CD4-positive, alpha-beta T cell treated with Interleukin-15 for 1 hour (primary cell): ENCODE results near the gene BAG3.
"Not testable (repeated sequence)": the region's sequence is repeated elsewhere in the genome, so short reads cannot be mapped to it uniquely, and the experiment has no call there.

Source experiments
- DNase-seq: peaks from one replicate; pipeline ENCODE4 v3.0.0-alpha.2; 2020

The BAG3 gene

DNA sequence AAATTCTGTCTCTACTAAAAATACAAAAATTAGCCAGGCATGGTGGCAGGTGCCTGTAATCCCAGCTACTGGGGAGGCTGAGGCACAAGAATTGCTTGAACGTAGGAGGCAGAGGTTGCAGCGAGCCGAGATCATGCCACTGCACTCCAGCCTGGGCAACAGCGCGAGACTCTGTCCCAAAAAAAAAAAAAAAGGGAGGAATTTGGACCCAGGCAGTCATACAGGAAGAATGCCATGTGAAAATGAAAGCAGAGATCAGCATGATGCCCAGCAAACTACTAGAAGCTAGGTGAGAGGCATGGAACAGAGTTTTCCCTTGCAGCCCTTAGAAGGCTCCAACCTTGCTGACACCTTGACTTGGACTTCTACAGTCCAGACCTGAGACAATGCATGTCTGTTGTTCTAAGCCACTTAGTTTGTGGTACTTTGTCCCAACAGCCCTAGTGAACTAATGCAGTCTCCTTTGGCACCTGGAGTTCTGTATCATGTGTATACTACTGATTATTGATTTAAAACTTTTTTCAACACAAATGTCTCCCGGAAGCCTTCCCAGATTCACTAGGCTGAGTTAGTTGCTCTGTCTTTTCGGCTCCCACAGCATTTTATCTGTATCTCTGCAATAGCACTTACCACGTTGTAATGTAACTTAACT, 10.2 kb upstream of the BAG3 start:
- DNase-seq, result no peak

DNA sequence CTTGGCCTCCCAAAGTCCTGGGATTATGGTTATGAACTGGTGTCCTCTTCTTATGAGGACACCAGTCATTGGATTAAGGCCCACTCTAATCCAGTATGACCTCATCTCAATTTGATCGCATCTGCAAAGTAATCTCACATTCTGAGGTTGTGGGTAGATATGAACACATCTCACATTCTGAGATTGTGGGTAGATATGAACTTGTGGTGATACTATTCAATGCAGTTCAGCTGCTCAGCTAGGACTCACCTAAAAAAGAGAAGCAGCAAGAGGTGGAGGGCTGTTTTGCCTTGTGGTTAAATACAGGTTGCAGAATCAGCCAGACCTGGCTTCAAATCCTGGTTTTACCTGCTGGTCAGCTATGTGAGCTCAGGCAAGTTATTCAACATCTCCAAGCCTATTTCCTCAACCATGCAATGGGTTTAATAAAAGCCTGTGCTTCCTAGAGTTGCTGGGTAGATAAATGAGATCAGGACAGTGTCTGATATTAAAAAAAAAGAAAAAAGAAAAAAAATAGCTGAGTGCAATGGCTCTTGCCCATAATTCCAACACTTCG, 8.5 kb upstream of the BAG3 start:
- no peak for DNase-seq

DNA sequence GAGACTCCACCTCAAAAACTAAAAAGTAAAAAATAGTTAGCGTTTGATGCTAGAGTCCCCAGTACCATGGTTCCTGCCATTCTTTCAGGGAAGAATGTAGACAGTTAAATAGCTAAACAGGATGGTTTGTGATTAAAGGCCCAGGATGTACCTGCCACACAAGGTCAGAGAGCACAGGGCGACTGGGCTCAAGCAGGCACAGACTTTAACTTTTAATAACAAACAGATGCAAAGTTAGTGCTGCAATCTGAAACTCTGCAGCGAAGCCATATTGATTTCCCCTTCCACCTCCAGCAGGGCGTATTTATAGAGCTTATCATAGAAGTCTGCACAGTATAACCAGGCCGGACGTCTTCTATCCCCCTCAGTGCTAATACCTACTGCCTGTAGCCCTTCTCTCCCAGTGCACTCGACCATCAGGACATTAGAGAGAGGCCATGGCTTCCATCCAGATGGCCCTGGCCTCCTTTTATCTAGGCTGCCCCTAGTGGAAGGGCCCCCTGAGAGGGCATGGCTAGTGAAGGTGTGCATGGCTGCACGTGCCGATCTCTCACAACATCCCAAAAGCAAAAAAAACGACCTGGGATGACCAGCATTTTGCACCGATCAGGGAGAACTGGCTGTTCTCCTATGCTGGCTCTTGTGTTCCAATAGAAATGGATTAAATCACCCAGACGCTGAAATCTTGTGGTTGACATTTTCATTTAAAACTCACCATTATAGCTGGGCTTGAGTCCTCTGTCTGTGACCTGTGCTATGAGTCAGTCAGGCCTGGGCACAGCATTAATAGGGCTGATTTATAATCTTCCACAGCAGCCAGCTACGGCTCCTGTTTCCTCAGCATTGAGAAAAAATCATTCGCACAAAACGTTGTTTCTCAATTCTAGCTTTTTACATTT, 7.6 kb upstream of the BAG3 start:
- no peak for DNase-seq

DNA sequence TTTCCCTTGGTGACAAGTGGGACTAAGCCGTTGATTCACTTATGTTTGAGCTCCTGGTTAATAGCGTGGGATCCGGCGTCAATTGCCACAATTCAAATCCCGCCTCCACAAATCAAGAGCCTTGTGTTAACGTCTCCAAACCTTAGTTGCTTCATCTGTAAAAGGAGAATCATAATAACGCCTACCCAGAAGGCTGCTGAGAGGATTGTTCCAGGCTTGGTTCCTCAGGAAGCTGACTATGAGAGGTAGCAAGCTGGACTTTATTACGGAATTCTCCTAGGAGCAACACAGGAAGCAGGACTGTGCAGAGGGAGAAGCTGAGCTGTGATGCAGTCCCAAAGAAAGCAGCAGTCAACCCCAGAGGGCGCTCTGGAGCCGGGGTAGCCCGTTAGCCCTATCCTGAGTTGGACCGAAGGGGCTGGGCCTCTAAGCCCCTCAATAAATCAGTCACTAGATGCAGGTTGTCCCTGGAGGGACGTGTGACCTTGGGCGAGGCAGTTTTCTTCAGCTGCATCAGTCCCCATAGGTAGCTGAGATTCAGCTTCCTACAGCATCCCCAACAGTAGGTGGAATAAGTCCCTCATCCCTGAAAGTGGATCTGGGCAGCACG, 6.9 kb upstream of the BAG3 start:
- no peak for DNase-seq

DNA sequence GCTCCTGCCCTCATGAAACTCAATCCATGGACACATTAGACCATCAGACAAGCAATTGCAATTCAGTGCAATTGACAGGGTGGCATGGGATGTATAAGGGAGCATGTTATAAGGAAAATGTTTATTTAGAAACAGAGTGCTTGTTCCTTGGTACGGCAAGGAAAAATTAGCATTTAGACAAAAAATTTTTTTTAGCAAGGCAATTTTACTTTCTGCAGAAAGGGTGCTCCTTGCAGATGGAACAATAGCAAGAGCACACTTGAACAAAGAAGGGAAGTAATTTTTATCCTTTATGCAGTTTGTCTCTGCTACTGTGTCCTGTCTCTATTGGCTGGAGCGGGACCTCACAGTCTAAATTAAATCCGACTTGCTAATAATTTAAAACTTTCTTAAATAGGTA, 6.2 kb upstream of the BAG3 start:
- DNase-seq, result no peak

DNA sequence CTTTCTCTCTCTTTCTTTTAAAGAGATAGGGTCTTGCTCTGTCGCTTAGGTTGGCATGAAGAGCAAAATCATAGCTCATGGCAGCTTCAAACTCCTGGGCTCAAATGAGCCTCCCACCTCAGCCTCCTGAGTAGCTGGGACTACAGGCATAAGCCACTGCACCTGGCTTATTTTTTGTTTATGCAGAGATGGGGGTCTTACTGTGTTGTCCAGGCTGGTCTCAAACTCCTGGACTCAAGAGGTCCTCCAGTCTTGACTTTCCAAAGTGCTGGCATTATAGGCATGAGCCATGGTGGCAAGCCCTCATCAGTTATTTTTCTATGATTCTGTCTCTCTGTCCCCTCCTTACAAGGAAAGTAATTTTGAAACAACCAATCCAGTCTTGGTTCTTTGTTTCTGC, 1.1 kb upstream of the BAG3 start:
- DNase-seq, result no peak

DNA sequence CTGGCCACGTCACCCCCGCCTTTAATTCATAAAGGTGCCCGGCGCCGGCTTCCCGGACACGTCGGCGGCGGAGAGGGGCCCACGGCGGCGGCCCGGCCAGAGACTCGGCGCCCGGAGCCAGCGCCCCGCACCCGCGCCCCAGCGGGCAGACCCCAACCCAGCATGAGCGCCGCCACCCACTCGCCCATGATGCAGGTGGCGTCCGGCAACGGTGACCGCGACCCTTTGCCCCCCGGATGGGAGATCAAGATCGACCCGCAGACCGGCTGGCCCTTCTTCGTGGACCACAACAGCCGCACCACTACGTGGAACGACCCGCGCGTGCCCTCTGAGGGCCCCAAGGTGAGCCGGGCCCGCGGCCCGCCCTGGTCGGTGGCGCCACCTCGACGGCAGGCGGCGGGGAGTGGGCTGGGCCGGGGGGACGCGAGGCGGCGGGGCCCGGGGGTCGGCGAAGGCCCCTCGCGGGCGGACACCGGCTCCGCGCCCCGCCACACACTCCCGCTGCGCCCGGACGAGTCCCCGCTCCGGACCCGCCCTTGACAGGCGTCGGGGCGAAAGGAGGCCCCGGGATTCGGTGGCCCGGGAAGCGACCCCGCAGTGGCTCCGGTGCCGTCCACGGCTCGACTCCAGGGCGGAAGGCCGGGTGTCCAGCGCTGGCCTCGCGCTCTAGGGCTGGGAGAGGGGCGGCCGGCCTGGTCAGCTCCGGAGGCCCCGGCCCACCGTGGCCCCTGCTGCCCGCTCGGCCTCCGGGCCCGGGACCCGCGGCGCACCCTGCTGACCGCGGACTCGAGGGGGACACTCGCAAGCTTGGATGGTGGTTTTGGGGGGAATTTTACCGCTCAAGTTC, 557 bp downstream of the BAG3 start:
- DNase-seq, result no peak

DNA sequence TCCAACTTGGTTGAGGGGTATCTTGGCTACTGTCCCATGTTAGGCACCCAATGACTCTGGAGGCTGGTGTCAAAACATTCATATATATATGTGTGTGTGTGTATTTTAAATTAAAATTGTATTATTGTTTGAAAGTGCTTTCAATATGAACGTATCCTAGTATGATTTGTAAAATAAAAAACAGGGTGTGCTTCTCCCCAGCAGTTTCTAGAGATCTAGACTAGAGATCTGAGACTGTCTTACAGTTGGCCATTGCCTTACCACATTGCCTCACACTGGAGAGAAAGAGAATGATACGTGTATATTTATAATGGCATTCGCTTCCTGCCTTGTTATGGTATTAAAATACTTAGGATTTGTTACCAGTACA, 1.2 kb downstream of the BAG3 start:
- no peak for DNase-seq

DNA sequence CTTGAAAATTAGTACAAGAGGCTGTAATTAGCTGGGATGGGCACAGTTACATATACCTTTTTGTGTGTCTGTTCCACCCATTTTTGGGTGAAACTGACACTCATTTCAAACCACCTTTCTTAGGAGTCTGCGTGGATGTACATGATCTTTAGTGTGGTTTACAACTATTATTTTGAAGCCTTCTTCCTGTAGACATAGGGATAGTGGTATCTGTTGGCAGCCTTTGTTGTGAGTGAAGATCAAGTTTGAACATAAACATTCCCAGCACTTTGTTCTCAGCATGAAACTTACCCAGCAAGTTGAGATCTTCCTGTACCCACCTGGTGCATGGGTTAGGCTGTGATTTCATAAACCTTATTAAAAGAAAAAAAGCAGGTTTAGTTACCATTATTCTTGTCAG, 2.0 kb downstream of the BAG3 start:
- DNase-seq, result no peak

DNA sequence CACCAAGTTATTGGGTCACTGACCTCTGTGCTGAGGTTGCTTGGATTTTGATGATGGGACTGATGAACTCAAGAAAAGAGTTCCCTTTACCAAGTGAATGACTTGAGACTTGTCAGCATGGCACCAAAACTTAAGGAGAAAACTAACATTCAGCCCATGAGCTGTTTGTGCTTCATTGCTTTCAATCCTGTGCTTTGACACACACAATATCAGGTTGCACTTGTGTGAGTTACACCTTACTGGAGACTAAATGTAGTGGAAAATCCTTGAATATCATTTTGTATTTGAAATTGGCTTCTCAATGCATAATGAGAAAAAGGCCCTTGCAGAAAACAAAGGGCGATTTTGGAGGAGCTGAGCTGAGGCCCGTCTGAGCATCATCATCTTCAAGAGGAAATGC, 2.7 kb downstream of the BAG3 start:
- no peak for DNase-seq

DNA sequence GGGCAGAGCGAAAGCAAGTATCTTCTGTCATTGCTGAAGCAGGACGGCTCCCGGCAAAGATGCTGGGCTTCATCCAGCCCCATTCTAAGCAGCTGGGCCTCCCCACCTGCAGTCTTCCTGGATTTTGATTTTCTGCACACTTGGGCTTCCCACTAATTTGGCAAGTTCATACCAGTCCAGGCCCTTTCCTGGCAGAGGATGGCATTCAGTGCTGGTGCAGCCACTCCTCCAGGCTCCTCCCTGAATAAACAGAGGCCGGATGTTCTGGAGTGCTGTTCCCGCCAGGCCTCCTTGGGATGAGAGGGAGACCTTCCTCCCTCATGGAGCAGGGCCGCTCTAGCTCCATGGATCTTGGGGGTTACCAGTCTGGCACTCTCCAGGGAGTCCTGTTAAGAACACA, 3.4 kb downstream of the BAG3 start:
- DNase-seq, result no peak

DNA sequence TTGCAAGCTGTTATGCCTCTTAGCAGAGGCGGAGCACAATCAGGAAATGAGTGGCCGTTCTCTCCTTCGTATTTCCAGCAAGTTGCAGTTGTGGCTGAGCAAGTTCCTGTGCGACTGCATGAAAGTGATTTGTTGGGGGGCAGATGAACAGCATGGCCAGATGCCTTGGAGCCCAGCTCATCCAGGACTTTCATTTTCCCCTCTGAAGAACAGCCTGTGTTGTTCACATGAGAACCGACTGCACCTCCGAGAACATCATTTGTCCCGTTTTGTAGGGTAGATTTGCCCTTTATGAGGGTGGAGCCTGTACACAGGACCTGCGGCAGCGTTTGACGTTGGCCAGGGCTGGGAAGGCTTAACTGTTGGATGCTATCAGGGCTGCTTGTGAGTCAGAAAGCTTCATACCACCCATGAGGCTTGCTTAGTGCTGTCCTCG, 4.4 kb downstream of the BAG3 start:
- DNase-seq, result no peak

DNA sequence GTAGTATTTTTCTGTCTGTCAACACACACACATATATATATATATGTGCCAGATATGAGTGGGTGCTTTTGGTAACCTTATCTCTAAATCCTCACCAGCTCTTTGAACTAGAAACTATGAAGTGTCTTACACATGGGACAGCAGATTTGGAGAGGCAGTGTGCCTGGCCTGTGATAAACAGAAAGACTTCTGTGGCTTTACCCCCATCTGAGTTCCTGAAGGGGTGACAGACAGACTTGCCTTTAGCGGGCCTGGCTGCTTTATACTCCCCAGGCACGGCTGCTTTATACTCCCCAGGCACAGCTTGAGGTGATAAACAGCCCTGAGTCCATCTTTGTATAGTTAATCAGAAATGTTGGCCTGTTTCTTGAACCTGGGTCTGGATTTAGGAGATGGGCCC, 5.6 kb downstream of the BAG3 start:
- no peak for DNase-seq

DNA sequence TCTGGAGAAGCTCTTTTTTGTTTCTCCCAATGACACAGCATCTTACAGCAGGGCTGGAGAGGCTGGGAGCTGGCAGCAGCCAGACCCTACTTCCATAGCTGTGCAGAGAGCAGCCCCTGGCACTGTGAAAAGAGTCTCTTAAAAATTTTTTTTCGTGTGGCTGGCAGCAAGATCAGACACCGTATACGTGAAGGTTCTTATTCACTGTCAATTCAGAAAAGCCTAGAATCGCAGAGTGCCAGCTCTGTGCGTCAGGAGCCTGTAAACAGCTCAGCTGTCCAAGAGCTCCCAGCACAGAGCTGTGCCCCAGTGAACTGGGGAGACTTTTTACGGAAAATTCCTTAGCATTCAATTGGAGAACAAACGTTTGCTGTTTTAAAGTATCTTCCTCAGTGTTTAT, 6.5 kb downstream of the BAG3 start:
- DNase-seq, result no peak

DNA sequence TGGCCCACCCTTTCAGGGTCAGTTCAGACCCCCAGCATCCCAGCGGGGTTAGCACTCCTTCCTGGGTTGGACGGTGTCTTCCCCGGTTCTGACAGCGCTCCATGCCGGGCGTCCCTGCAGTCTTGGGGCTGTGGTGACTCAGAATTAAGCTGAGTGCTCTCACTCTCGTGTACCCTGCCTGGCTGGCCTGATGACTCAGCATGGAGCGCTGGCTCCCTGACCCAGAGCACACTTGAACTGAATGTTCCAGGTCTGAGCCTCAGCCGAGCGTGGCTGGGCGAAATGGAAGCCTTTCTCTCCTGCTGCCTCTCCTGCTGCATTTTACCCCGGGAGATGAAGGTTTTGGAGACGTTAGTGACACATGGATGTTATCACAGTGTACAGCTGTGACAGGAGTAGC, 7.1 kb downstream of the BAG3 start:
- DNase-seq, result no peak

DNA sequence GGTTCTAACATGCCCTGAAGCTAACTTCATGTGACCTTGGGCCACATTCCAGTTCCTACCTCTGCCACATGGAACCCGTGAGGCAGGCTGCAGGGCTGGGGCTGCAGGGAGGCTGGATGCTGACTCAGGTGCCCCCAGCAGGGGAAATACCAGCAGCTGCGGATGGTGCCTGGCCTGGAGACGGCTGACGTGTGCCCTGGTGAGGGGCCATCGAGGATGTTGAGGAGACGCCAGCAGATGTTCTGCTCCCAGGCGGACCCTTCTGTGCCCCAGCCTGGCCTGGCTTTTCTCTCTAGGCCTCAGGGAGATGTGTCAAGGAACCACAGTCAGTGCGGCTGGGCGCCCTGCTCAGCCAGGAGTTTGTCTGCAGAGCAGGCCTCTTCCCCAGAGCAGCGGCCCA, 8.8 kb downstream of the BAG3 start:
- no peak for DNase-seq

DNA sequence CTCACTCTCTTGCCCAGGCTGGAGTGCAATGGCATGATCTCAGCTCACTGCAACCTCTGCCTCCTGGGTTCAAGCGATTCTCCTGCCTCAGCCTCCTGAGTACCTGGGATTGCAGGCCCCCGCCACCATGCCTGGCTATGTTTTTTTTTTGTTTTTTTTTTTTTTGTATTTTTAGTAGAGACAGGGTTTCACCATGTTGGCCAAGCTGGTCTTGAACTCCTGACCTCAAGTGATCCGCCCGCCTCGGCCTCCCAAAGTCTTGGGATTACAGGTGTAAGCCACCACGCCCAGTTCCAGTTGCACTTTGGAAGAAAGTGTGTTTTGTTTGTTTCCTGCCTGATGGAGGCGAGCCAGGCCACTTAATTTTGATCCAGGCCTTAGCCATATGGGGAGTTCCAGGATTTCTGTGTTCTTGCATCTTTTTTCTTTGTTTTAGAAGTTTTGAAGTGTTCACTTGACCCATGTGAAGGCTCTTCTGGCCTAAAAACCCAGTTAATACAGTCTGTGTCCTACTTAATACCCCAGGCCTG, 11.0 kb downstream of the BAG3 start:
- DNase-seq, result not testable (repeated sequence)

DNA sequence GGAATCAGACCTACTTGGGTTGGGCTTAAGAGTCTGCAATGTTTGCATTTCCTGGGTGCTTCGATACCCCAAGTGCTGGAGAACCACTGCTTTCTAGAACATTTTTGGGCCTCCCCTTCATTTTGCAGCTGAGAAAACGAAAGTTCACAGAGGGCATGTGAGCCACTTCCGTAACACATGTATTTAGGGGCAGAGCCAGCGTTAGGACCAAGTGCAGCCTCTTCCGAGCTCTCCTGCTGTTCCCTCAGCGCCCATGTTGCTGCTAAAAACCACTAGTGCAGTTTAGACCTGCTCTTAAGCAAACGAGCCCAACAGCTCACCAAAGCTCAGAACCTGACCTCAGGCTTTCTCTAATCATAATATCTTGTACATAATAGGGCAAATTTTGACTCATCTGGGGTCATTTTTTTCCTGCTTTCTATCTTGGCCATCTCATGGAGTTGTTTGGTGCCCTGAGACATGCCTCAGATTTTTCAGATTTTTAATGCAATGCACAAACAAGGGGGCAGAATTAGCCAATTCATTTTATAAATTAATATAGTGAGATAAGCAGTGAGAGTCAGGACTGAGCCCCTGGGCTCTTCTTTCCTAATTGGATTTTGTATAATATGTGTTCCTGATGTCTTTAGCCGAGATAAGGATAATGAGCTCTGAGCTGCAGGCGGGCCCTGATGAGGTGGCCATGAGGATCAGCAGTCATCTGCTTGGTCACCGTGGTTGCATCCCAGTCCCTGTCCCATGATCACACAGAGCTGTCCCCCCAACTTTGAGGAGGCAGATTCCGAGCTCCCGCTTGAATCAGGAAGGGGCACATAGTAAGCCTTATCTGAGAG, 12.9 kb downstream of the BAG3 start:
- no peak for DNase-seq

DNA sequence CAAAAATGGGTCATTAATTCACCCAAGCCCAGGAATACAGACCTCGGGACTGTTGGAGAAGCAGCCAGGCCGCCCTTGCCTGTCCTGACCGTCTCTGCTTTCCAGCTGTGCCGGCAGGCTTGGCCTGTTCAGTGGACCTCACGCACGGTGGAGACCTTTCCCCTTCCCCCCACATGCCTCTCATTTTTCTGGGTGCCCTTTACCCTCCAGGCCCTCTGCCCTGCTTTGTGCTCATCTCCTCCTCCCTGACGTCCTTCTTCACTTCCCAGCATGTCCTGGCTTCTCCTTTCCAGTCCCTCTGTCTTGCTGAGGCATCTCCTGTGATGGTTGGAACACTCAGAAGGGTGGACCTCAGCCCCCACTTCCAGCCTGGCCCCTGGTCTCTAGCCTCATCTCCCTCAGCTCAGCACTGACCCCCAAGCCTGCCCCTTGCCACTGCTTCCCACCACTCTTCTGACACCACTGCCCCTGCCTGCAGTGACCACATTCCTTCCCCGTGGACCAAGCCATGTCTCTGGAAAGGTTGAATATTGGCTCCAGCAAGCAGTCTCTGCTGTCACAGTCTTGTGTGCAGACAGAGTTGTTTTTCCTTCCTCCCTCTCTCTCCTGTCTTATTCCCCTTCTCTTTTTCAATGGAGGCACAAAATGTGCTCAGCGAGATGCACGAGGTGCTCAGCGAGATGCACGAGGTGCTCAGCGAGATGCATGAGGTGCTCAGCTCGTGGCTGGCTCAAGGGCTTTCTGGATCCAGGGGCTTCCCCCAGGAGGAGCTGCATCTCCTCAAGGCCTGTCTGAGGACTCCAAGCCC, 14.9 kb downstream of the BAG3 start:
- DNase-seq, result no peak

DNA sequence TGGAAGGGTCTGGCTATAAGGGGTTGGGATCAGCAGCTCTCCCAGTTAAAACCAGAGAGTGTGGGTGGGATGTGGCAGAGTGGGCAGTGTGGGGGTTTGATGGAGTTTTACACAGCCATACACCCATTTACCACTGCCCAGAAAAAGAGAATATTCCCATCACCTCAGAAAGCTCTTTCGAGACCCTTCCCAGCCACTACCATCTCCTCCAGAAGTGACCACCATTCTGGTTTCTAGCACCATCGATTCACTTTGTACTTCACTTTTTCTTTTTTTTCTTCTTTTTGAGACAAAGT, 15.5 kb downstream of the BAG3 start:
- no peak for DNase-seq
